HL-60/S4 treated with phorbol 12-myristate 13-acetate at 8.2 ng/mL for 4 days and 3 days (cell line): ENCODE data around the gene DLG5.

ENCODE experiments used
- in situ Hi-C: fragments of 300-500 bp; cut with MboI; formaldehyde crosslinking; loops from 2 replicates; pipeline ENCODE4 v1.15.0; 2022; ENCODE audit warnings: low sequenced_read_pairs

Gene DLG5

DNA sequence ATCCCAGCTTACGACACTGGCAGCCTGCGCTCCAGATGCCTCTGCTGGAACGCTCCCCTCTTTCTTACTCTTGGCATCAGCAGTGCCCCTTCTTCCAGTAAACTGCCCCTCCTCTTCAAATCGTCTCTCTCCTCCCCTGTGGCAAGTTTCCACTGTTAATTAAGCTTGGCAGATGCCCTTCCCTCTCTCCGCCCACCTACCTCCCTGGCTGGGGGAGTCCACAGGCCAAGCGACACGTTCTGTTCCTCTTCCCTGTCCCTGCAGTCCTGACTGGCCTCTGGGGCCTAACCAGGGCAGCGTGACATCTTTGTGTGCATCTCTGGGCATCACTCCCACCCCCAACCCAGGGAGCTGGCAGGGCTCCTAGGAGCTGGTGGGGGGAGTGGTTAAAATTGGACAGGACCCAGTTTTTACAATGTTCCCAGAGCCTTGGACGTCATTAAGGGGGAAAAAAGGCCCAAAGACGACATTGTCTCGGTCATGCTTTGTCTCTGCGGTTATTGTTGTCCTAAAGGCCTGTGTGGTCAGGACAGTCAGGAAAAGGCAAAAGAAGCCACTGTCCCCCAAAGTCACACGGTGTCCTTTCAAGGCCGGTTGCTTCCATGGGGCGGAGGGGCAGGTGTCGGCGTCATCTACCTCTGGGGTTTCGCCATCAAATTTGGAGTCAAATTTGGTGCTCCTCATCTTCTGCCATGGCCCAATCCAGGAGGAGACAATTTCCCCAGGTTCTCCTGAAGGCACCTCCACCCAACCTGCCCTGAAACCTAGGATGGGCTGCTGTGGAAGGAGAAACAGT lies 54.2 kb downstream of the DLG5 start:
- in situ Hi-C loops, result no loop called here

DNA sequence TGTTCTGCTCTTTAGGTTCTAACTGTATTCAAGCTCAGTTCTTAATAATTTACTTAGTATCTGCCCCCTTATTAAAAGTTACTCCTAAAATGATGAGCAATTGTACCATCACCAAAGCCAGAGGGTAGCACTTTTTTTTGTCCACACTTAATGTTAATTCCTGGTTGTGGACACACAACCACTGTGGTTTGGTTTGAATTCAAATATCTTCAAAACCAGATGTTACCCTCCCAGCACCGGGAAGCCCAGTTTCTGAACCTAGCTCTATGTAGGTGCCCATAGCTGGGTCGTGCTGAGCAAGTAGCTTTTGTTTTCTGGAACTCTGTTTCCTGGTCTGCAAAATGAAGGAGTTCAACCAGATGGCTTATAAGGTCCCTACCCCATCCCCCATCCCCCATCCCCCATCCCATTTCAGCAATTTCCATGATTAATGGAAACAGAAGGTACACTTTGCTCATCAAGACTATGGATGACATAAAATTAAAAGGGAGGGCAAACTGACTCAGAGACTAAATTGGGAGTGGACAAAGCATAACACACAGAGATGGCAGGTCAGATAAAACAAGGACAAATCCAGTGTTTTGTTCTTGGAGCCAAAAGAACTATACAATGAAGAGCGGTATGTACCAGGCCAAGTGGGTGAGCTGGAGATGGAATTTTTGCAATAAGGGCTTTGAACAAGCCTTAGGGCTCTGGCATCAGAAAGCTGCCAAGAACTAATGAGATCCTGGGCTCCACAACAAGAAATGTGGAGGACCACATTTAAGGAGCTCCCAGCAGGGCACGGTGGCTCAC lies 56.7 kb downstream of the DLG5 start:
- in situ Hi-C loops, result no loop called here

DNA sequence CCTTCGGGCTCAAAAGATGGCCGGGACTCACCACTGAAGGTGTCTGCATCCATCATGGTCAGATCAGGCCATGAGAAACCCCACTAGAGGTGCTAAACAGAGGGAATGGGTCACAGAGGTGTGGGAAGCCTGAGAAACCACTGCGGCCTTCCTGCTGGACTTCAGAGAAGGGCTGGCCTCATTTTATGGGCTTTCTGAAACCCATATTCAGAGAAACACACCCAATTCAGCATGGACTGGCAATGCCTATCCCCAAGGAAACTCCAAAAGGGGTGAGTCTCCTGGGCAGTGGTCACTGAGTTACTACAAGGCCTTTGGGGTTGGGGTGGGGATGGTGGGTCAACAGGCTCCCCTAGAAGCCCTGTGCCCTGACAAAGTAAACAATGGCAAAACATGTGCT lies 58.0 kb downstream of the DLG5 start:
- in situ Hi-C loops, result no loop called here

DNA sequence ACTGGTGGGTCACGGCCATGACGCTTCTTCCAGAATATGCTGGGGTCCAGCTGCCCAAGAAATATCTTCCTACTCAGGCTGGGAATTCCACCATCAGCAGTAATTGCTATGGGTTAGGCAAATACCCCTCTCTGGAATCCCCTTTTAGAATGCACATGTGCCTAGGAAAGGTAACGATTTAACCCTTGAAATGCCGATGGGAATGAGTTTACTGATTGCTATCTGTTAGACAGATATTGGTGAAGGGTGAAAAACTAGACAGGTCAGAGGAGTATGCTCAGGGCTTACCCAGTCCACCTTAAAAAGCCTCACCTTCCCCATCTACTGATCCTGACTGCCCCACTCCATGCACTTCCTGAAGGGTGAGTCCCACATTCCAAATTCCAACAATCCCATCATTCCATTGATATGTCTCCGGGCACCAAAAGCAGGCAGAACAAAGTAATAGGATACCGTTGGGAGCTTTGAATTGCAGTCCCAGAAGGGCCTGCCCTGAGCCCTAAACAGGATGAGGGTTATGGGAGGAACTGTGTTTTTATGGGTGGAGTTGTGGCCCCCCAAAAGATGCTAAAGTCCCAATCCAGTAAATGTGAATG lies 59.3 kb downstream of the DLG5 start:
- in situ Hi-C loops, result no loop called here

DNA sequence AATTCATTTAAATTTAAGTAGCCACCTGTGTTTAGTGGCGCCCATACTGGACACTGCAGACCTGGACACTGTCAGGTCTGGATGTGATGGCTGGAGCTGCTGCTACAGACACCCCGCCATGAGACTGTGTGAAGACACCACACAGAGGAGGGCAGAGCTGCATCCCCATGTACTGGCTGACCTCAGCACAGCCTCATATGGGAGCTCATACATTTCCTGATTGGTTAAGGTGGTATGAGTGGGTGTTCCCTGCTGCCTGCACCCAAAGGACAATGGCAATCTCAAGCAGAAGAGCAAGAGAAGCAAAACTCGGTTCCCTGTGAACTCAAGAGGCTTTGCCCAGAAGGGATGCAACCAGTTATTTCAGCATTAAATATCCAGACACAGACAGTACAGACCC lies 60.0 kb downstream of the DLG5 start:
- in situ Hi-C loops, result no loop called here

DNA sequence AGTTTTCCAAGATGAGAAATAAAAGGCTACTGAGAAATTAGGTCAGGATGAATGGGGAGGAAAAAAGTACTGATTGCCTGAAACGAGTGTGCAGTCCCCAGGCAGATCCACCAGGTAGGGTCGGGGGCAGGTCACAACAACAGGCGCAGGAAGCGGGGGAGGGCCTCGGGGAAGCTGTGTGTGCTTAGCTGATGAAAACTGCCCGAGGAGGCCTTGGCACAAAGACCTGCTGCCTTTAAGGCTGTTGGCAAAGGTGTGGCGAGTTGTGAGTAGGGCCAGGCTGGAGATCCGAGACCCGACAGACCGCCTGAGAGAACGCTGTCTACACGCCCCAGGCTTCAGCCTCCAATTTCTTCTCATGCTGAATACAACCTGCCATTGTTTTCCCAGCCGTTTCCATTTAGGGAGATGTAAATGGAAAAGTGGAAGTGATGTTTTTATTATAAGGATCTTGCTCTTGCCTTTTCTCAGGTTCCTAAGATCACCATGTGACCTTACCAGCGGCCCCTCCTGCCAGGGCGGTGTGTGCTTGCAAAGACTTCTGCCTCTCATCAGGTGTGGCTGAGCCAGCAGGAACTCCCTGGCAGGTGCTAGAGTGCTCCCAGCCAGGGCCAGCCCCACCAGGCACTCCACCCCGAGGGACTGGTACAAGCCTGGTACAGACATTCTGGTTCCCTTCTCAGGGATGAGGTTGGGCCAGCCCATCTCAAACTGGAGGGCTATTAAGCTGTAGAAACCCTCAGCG lies 60.8 kb downstream of the DLG5 start:
- in situ Hi-C loops, result no loop called here

DNA sequence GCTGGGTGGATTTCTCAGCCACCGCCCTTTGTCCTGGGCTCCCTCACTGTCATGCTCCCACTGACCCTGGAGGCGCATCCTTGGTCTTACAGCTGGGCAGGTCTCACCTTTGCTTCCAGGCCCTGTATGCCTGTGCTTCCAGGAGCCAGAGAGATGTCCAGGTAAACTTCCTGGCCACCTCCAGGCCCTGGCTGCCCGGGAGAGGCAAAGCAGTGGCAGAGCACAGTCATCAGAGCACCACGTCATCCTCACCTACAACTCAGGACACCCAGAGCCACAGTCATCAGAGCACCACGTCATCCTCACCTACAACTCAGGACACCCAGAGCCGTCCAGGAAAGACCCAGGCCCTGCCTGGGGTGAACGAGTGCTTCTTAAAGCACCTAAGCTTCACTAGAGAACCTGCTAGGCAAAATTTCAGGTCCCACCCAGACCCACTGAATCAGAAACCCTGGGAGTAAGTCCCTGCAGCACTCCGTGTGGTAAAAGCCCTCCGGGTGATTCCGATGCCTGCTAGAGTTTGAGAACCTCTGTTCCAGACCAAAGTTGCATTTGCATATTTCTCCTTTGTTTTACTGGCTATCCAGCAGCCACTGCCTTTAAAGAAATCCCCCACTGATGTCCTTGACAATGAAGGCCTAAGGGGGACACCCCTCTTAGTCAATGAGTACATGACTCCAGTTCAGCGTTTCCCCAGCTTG lies 62.3 kb downstream of the DLG5 start:
- in situ Hi-C loops, result no loop called here

DNA sequence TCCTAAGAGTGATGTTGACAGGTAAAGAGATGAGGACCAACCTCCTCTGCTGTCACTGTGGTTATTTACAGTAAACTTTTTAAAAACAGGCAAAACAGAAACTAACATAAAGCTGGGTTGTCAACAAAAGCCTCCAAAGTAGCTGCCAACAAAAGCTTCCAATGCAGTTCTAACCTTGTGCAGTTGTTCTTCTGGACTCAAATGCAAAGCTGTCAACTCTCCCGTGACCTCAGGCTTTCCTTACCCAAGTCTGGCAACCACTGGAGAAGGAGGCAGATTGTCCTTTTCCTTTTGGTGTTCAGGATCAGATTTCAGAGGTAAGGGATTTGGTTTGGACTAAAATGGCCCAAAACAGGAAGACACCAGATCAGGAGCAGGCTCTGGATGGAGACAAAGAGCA lies 63.1 kb downstream of the DLG5 start:
- in situ Hi-C loops, result no loop called here

DNA sequence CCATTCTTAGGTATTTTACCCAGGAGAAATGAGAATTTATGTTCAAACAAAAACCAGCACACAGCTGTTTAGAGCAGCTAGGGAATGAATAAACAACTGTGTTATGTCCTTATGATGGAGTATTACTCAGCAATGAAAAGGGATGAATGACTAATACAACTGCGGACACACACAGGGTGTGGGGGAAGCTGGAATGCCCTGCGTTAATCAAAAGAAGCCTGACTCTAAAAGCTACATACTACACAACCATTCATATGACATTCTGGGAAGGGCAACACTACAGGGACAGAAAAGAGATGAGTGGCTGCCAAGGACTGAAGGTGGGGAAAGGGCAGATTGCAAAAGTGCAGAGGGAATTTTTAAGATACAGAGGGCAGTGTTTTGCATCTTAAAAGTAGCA lies 64.0 kb downstream of the DLG5 start:
- in situ Hi-C loops, result no loop called here

DNA sequence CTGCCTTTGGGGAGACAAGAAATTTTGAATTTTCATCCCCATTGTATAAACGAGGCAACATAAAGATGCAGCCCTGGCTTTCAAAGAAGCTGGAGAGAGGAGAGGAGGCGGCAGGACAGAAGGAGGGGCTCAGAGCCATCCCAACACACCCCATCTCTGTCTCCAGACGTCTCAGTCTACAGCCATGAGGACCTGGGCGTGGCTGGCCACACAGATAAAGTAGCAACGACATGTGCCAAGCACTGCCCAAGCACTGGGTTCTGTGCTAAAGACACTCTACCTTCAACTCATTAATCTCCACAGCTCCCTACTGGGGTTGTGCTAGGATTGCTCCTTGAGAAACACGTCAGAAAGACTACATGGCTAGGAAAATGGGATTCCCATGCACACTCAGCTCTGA lies 65.2 kb downstream of the DLG5 start:
- in situ Hi-C loops, result no loop called here

DNA sequence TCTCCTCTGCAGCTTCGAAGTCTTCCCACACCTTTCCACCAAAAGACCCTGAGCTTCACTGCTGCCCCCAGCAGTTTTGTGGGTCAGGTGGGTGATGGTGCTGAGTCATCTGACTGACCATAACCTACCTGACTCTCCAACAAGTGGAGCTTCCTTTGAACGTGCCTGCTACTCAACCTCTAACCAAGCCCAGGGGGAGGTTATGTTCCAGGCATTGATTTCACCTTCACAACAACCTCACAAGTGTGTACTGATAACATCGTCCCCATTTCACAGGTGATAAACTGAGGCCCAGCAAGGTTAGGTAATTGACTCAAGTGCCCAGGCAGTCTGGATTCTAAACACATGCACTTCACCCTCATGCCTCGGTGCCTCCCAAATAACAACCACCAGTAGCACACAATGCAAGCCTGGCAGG lies 66.7 kb downstream of the DLG5 start:
- in situ Hi-C loops, result no loop called here

DNA sequence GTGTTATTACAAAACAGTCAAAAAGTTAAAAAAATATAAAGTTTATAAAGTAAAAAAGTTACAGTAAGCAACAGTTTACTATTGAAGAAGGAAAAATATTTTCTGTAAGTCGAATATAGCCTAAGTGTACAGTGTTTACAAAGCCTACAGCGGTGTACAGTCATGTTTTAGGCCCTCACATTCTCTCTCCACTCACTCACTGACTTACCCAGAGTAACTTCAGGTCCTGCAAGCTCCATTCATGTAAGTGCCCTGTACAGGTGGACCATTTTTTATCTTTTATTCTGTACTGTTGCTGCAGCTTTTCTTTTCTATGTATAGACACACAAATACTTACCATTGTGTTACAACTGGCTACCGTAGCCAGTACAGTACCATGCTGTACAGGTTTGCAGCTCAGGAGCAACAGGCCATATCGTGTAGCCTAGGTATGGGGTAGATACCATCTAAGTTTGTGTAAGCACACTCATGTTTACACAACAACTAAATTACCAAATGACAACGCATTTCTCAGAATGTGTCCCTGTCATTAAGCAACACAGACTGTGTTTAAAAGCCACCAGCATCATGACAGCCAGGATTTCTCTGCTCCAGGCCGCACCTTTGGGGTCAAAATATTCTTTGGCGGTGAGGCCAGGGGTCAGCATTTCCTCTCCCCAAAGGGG lies 67.2 kb downstream of the DLG5 start:
- in situ Hi-C loops, result no loop called here

DNA sequence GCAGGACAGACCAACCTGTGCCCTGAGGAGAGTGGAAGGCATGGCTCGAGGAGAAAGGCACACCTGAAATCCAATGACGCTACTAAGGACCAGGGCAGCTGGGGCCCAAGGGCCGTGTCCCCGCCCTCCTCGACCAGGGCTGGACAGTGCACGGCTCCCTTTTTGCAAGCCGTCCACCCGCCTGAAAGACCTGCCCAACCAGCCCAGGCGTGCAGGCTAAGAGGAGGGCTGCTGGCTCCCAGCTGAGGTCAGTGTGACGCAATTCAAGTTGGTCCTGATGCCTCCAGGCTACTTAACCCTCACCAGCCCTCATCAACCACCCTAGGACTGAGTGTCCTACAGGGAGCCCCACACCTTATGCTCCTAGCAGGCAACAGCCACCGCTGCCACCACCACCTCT lies 69.3 kb downstream of the DLG5 start:
- in situ Hi-C loops, result no loop called here

DNA sequence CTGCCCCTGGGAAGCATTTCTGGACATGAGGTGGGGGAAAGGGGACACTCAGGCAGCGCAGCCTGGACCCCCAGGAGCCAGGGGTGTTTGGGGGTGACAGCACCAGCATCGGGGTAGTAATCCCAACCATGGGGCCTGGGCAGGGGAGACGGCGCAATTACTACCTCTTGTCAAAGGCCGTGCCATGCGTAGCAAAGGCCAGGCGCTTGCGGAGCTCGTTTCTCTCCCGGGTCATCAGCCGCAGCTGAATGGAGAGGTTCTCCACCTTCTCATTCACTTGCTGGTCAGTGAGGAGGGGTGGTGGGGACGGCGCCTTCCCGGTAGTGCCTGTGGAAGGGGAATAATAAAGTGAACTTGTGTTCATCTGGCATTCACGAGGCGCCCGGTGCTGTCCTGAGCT lies 70.0 kb downstream of the DLG5 start:
- in situ Hi-C loops, result no loop called here

DNA sequence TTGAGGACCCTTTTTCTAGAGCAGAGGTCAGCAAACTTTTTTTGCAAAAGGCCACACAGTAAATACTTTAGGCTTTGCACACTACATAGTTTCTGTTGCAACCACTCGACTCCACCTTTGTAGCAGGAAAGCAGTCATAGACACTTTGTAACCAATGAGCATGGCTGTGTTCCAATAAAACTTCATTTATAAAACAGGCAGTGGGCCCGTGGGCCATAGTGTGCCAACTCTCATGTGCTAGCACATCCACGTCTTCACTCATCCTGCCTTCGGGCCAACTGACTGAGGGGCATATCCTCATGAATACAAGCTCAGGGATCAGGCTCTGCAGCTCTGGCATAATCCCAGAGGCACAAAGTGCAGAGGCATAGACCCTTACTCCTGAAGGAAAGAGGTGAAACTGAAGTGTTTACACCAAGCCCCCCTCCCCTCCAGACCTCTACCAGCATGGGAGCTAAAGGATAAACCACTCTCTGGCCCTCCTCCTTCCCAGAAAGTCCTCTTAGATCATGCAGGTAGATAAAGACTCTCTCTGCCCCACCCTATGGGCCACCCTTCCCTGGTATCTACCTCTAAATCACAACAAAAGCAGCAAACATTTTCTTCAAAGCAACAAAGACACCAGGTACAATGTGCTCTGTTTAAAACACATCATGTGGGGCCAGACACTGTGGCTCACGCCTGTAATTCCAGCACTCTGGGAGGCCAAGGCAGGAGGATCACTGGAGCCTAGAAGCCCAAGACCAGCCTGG lies 71.0 kb downstream of the DLG5 start:
- in situ Hi-C loops, result no loop called here

DNA sequence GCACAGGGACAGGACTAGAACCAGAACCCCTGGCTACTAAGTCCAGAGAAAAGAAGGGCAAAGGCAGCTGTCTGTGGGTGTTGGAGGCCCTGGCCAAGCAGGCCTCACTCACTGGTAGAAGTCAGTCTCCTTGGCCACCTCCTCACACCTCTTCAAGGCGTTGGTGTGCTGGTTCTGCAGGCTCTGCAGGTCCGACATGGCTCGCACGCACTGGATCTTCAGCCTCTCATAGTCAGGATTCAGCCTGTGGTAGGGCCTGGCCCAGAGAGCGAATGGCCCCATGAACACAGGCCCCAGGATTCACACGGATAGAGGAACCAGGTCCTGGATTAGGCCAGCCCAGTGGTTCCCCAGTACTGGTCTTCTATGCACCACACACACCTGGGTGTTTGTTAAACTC lies 72.4 kb downstream of the DLG5 start:
- in situ Hi-C loops, result no loop called here

DNA sequence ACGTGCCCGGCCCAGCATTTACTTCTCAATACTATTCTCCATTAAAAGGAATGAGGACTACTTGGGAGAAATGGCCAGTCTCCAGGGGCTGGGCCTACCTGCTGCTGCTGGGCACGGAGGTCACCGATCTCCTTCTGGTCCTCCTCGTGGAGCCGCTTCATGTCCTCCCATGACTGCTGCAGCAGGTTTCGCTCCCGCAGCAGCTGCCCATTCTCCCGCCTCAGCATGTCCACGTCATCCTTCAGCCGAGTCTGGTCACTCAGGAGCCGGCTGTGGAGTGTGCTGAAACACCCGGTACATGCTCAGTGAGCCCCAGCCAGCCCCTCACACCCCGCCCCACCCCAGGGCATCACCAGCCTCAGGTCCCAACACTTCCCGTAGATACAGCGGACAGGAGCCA lies 73.3 kb downstream of the DLG5 start:
- in situ Hi-C loops, result no loop called here

DNA sequence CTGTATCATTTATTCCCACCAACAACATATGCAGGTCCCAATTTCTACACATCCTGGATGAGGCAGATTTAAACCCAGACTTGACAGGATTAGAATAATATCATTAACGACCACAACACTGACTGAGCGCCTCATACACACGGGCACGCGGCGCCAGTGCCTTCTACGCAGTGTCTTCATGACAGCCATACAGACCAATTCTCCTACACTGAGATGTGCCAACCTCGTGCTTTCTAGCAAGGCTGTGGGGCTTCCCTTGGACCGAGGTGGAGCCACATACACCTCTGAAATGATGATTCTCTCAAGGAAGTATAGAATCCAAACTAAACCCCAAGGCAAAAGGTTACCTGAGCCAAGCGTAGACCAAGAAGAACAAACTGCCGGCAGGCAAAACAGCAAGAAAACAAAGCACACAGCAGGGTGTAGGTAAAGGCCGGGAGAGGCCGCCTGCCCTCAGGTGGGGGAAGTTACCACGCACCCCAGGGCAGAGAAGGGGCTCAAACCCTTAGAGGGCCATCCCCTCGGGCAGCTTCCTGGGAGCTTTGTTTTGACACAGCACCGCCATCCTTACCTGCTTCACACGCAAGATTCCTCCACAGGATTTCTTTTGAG lies 75.8 kb downstream of the DLG5 start:
- in situ Hi-C loops, result no loop called here

DNA sequence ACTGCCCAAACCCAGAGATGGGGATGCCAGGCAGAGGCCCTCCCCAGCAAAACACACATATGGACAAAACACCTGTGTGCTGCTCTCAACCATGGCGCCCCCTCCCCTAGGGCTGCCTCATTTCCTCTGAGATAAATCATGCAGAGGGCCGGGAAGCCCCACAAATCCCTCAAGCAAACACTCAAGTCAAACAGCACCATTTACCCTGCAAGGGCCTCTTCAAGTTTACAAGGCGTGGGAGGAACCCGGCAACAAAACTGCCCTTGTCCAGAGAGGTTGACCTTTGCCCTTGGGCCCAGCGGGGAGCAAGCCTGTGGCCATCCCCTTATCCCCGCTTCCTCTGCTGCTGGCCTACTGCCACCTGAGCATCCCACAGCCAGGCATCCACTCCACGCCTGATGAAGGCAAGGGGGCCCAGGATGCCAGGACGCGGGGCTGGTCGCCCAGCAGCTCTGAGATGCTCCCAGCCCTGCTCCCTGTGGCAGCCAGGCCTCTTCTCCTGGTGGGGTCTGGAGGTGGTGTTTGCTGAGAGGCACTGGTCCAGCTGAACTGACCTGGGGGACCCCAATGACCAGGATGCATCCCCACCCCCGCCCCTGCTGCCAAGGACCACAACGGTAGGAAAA lies 77.4 kb downstream of the DLG5 start:
- in situ Hi-C loops, result no loop called here
